Suprapubic skin (tissue), 4 donors: Measurements from ENCODE around the gene NUP58.

Experiments
- CTCF ChIP-seq, 2 donors: fragments of 200-600 bp in 1 of 2; fragments of 450-650 bp in 1 of 2; sonication (generic) in 1 of 2; IDR thresholded peaks; one replicate each; pipeline ENCODE4 v1.5.1; 2016 to 2019; ENCODE audit warnings: antibody characterized with exemption in 2 of 2, mild to moderate bottlenecking in 1 of 2, moderate library complexity in 1 of 2
- EP300 ChIP-seq: sonication (generic); formaldehyde crosslinking; IDR thresholded peaks from one replicate; pipeline ENCODE4 v1.6.1; 2017; ENCODE audit warnings: antibody characterized with exemption
- POLR2A ChIP-seq, 2 donors: fragments of 450-650 bp; IDR thresholded peaks; one replicate each; pipeline ENCODE4 v1.6.1; 2017; ENCODE audit warnings: antibody characterized with exemption in 2 of 2, mild to moderate bottlenecking in 2 of 2, moderate library complexity in 2 of 2
- POLR2AphosphoS5 ChIP-seq, 3 donors: sonication (generic); formaldehyde crosslinking; IDR thresholded peaks; one replicate each; pipeline ENCODE4 v1.6.1; 2017; ENCODE audit warnings: antibody characterized with exemption in 3 of 3

GRCh38 chr13:25252225-25252624 lies 49.2 kb upstream of the NUP58 start:
- TF ChIP-seq POLR2AphosphoS5 (IDR thresholded peaks at IDR 0.05) (no peak), CTCF (IDR thresholded peaks at IDR 0.05) (no peak), POLR2A (IDR thresholded peaks at IDR 0.05) (no peak), EP300 (no peak)
